K562 (cell line): ENCODE measurements around the gene CGNL1. TPM values are rescaled to one million over a fixed set of nuclear protein-coding genes. Genes with fewer than 3 reads are reported as not detected.

Experiments
- ATAC-seq: fragments of 200-7000 bp; cut with Tn5 transposase; 3 replicates; pipeline ENCODE4 v1.9.1; 2020; ENCODE audit warnings: moderate library complexity
- BruUV-seq: library from RNA; stranded (reverse); fragments of 400-500 nt; replicated peaks from 2 replicates; lab custom pipeline; 2021; lab: Mats Ljungman, UMichigan
- CTCF ChIA-PET: fragments of 300-600 bp; formaldehyde crosslinking; extraction: SDS; loops from one replicate; lab custom pipeline; 2021; ENCODE audit warnings: low intra/inter-chr PET ratio; lab: Yijun Ruan, JAX
- POLR2A ChIA-PET: fragments of 300-600, 350-650 bp; sonication (Branson Sonifier 250); formaldehyde crosslinking; extraction: SDS; loops from one replicate; lab custom pipeline; 2021; ENCODE audit warnings: antibody characterized with exemption, inconsistent platforms; lab: Yijun Ruan, JAX
- DNase-seq, 4 experiments: peaks; one replicate each; pipeline versions ENCODE4 v3.0.0 to v3.0.0-alpha.2; 2011 to 2018; ENCODE audit warnings: low spot score in 3 of 4, mixed read lengths in 3 of 4; ENCODE audit errors: extremely low read depth in 1 of 4
- FAIRE-seq: peaks from 2 replicates; lab custom pipeline; 2011; peaks lifted over from hg19 to GRCh38; lab: Jason Lieb, UNC
- H2AFZ ChIP-seq: 2 replicates; pipeline ENCODE4 v1.6.0; 2011; ENCODE audit warnings: low read depth, low read length, control low read depth, inconsistent platforms
- H3K27ac ChIP-seq: fragments of 200-600 bp; 3 replicates; pipeline ENCODE4 v1.8.0; 2011; ENCODE audit warnings: low read depth, mild to moderate bottlenecking, control low read depth, inconsistent platforms, low read length, moderate library complexity, mixed read lengths; ENCODE audit errors: extremely low read depth
- H3K27me3 ChIP-seq, 2 experiments: fragments of 300-600 bp in 1 of 2; 2 replicates in 1 of 2; 3 replicates in 1 of 2; pipeline versions ENCODE4 v1.6.0 to v1.8.0; 2011; ENCODE audit warnings: inconsistent platforms in 2 of 2, low read length in 2 of 2, mild to moderate bottlenecking in 1 of 2, mixed read lengths in 1 of 2, moderate library complexity in 1 of 2; ENCODE audit not compliant: control insufficient read depth in 2 of 2, insufficient read depth in 2 of 2
- H3K36me3 ChIP-seq: fragments of 300-600 bp; 3 replicates; pipeline ENCODE4 v1.8.0; 2011; ENCODE audit warnings: mild to moderate bottlenecking, low read length, inconsistent platforms; ENCODE audit not compliant: control insufficient read depth, insufficient read depth
- H3K4me1 ChIP-seq, 2 experiments: fragments of 200-600 bp in 1 of 2; replicated peaks in 1 of 2; 2 replicates in 1 of 2; 3 replicates in 1 of 2; pipeline versions ENCODE4 v1.5.1 to v1.8.0; 2011; ENCODE audit warnings: inconsistent platforms in 2 of 2, low read length in 2 of 2, mild to moderate bottlenecking in 1 of 2, mixed read lengths in 1 of 2, moderate library complexity in 1 of 2; ENCODE audit not compliant: control insufficient read depth in 2 of 2, insufficient read depth in 2 of 2
- H3K4me2 ChIP-seq: 2 replicates; pipeline ENCODE4 v1.6.1; 2011; ENCODE audit warnings: low read length, control low read depth, inconsistent platforms, mixed read lengths; ENCODE audit not compliant: insufficient read depth
- H3K4me3 ChIP-seq: fragments of 200-600 bp; sonication (generic), shearing (Covaris generic); 2 replicates; pipeline ENCODE4 v1.5.1; 2016; ENCODE audit warnings: control low read depth, inconsistent platforms
- H3K79me2 ChIP-seq: fragments of 200-600 bp; 3 replicates; pipeline ENCODE4 v1.8.0; 2011; ENCODE audit warnings: low read length, inconsistent platforms; ENCODE audit not compliant: control insufficient read depth, insufficient read depth
- H3K9ac ChIP-seq, 2 experiments: 2 replicates each; pipeline versions ENCODE4 v1.6.0 to v1.6.1; 2011; ENCODE audit warnings: low read depth in 2 of 2, low read length in 2 of 2, control low read depth in 1 of 2, inconsistent platforms in 1 of 2, mild to moderate bottlenecking in 1 of 2, mixed read lengths in 1 of 2; ENCODE audit not compliant: insufficient read depth in 1 of 2
- H3K9me1 ChIP-seq: one replicate; pipeline ENCODE4 v1.6.0; 2011; ENCODE audit warnings: inconsistent platforms, mild to moderate bottlenecking, low read length, moderate library complexity; ENCODE audit not compliant: control insufficient read depth, insufficient read depth
- H3K9me3 ChIP-seq: replicated peaks from 2 replicates; pipeline ENCODE4 v1.5.1; 2011; ENCODE audit warnings: low read depth, low read length, inconsistent platforms; ENCODE audit not compliant: control insufficient read depth, insufficient read depth
- H4K20me1 ChIP-seq: replicated peaks from 2 replicates; pipeline ENCODE4 v1.6.1; 2011; ENCODE audit warnings: low read length, inconsistent platforms, mixed read lengths; ENCODE audit not compliant: control insufficient read depth, insufficient read depth
- ATF1 ChIP-seq, 2 experiments: fragments of 450-650 bp in 1 of 2; IDR thresholded peaks; 2 replicates each; pipeline ENCODE4 v1.6.1; 2016; ENCODE audit warnings: missing compliant biosample characterization in 1 of 2, missing genetic modification characterization in 1 of 2
- ETS2 ChIP-seq: IDR thresholded peaks from 2 replicates; pipeline ENCODE4 v1.6.1; 2016; ENCODE audit warnings: borderline replicate concordance, missing genetic modification characterization, mild to moderate bottlenecking, moderate library complexity, missing compliant biosample characterization; ENCODE audit not compliant: poor library complexity, severe bottlenecking
- JUNB ChIP-seq: fragments of 450-650 bp; formaldehyde crosslinking; conservative IDR thresholded peaks from 2 replicates; pipeline ENCODE4 v1.4.0; 2020; ENCODE audit warnings: mild to moderate bottlenecking
- JUND ChIP-seq, 2 experiments: IDR thresholded peaks; 2 replicates in 1 of 2; 3 replicates in 1 of 2; pipeline ENCODE4 v1.6.1; 2011; ENCODE audit warnings: borderline replicate concordance in 2 of 2, low read depth in 2 of 2, low read length in 2 of 2, improper control_type of control experiment in 1 of 2, missing biosample characterization in 1 of 2, missing genetic modification characterization in 1 of 2, missing genetic modification reagents in 1 of 2
- KLF16 ChIP-seq: IDR thresholded peaks from 2 replicates; pipeline ENCODE4 v1.6.1; 2016; ENCODE audit warnings: antibody characterized with exemption
- TAF15 ChIP-seq: fragments of 200-400 bp; formaldehyde crosslinking; IDR thresholded peaks from 2 replicates; pipeline ENCODE4 v1.6.1; 2017; ENCODE audit warnings: mild to moderate bottlenecking, low read depth, low read length, moderate library complexity
- ZBTB9 ChIP-seq: fragments of 450-650 bp; formaldehyde crosslinking; IDR thresholded peaks from 2 replicates; pipeline ENCODE4 v1.4.0; 2020; ENCODE audit warnings: mild to moderate bottlenecking, moderate library complexity
- WGBS: fragments of 100-300 bp; shearing (Covaris generic); methylation state at CpG from one replicate; pipeline ENCODE4 v1.1.6; 2016; ENCODE audit warnings: low coverage, mixed read lengths; ENCODE audit not compliant: insufficient coverage; ENCODE audit errors: missing lambda C conversion rate; 5-methylcytosine and 5-hydroxymethylcytosine counted together
- in situ Hi-C: fragments of 300-500 bp; cut with MboI; formaldehyde crosslinking; loops from 4 replicates; pipeline ENCODE4 v1.15.0; 2018; ENCODE audit warnings: inconsistent platforms, mixed read lengths
- intact Hi-C: fragments of 100-400 bp; cut with micrococcal nuclease; formaldehyde crosslinking; loops from 2 replicates; pipeline ENCODE4 v1.14.2; 2022
- polyA plus RNA-seq, 8 experiments: library from polyadenylated mRNA; depleted of rRNA in 4 of 8; stranded (reverse) in 5 of 8; unstranded in 3 of 8; fragments of >200 nt; fragmentation: Nextera tagmentation in 2 of 8; fragmentation: Illumina TruSeq in 1 of 8; extraction: Ambion mirVana in 2 of 8; extraction: Trizol in 1 of 8; gene quantifications; 2 replicates each; pipeline versions ENCODE4 v1.2.1 to v1.2.3, GENCODE V29; 2011 to 2014; ENCODE audit warnings: inconsistent platforms in 1 of 8, missing spikeins in 1 of 8
- total RNA-seq, 7 experiments: library from RNA; depleted of rRNA in 6 of 7; stranded (reverse); fragments of >200 nt in 6 of 7; fragmentation: Illumina TruSeq in 2 of 7; extraction: Trizol in 2 of 7; gene quantifications; 2 replicates each; pipeline versions ENCODE4 v1.2.1 to v1.2.3, GENCODE V29; 2011 to 2021; ENCODE audit warnings: low replicate concordance in 1 of 7

Gene CGNL1
- total and polyA plus RNA-seq, 9 of the 15 experiments (the other 6 are each of a cell fraction or from before 2014, with no cell fraction given) = 0.01 to 0.07 TPM; not detected in 7

- no peaks in the 10 kb centered on the region for H3K36me3 ChIP-seq
- ATAC-seq (peak; percentile 52; the same call in 2 of the 3 replicates), DNase-seq (no peak)
- H2AFZ ChIP-seq = no peak overlapping the region
- no peaks in the 10 kb centered on the region for H3K79me2 ChIP-seq
- H3K4me2 ChIP-seq = no peak overlapping the region
- in situ Hi-C loops = no loop called here
- H3K9ac ChIP-seq = no peak overlapping the region
- TF ChIP-seq ATF1 (CRISPR knock-in tag; IDR thresholded peaks at IDR 0.05) (no peak), ATF1 (tag; IDR thresholded peaks at IDR 0.05) (peak; percentile 35; the same call in 1 of the 2 replicates), ZBTB9 (CRISPR knock-in tag) (no peak), KLF16 (no peak), TAF15 (no peak), ETS2 (tag) (no peak), JUNB (no peak), JUND (IDR thresholded peaks at IDR 0.05; ENCODE audit: borderline replicate concordance, low read depth, low read length) (0 out of 2 replicates have a peak, but pooled peaks have one; percentile 6), JUND (tag; IDR thresholded peaks at IDR 0.05; ENCODE audit: borderline replicate concordance, low read depth, low read length) (no peak)
- TF ChIP-seq, all 486 proteins: peak for 2
- H3K9me3 ChIP-seq = no peaks in the 10 kb centered on the region
- under 1% methylated on average over 10 of the region's 11 CpGs for WGBS
- H3K4me1 ChIP-seq = no peaks in the 10 kb centered on the region
- no peak overlapping the region for H3K4me3 ChIP-seq
- ChIA-PET CTCF (interaction anchor here (0.6 kb wide), 1 partner anchor 41 kb away, joined by 3 read pairs; no protein-coding TSS in a partner anchor), POLR2A (no interaction called here)
- no TSS peak for BruUV-seq
- no peak for FAIRE-seq
- H3K27me3 ChIP-seq = peaks cover 36 to 82% of the 10 kb centered on the region in 2 experiments
- intact Hi-C loops = no loop called here
- no peak overlapping the region for H3K27ac ChIP-seq
- no peaks in the 10 kb centered on the region for H3K9me1 ChIP-seq
- peaks cover 3% of the 10 kb centered on the region; the same call in 1 of the 2 replicates for H4K20me1 ChIP-seq
Measured at GRCh38 chr15:57547243-57547755, 171.0 kb downstream of the CGNL1 start.
